Liver (tissue), 9 donors: Measurements from ENCODE around the gene LSM12. TPM values are rescaled to one million over a fixed set of nuclear protein-coding genes. Genes with fewer than 3 reads are reported as not detected.

Source experiments
- DNase-seq: peaks from one replicate; pipeline ENCODE4 v3.0.0-alpha.2; 2017; ENCODE audit warnings: low spot score
- H3K27ac ChIP-seq, 2 donors: one replicate each; pipeline ENCODE4 v1.7.0; 2013; ENCODE audit warnings: inconsistent platforms in 2 of 2, low read length in 2 of 2, control low read depth in 1 of 2, low read depth in 1 of 2, mild to moderate bottlenecking in 1 of 2
- H3K27me3 ChIP-seq, 4 donors: one replicate each; pipeline versions ENCODE4 v1.6.1 to v1.7.0; 2013; ENCODE audit warnings: low read length in 3 of 4, inconsistent platforms in 1 of 4, mild to moderate bottlenecking in 1 of 4, moderate library complexity in 1 of 4; ENCODE audit not compliant: control insufficient read depth in 4 of 4, insufficient read depth in 4 of 4
- H3K36me3 ChIP-seq, 4 donors: one replicate each; pipeline versions ENCODE4 v1.6.1 to v1.7.0; 2013; ENCODE audit warnings: low read length in 3 of 4, mild to moderate bottlenecking in 3 of 4, low read depth in 1 of 4, moderate library complexity in 1 of 4; ENCODE audit not compliant: control insufficient read depth in 4 of 4, insufficient read depth in 3 of 4
- H3K4me1 ChIP-seq, 4 donors: one replicate each; pipeline versions ENCODE4 v1.6.1 to v1.7.0; 2013; ENCODE audit warnings: low read length in 3 of 4, mild to moderate bottlenecking in 3 of 4, moderate library complexity in 1 of 4; ENCODE audit not compliant: control insufficient read depth in 4 of 4, insufficient read depth in 4 of 4
- H3K4me3 ChIP-seq, 3 donors: one replicate each; pipeline versions ENCODE4 v1.6.1 to v1.7.0; 2013; ENCODE audit warnings: low read length in 3 of 3, control low read depth in 1 of 3, low read depth in 1 of 3, mild to moderate bottlenecking in 1 of 3
- H3K9ac ChIP-seq, 2 donors: one replicate each; pipeline ENCODE4 v1.7.0; 2013; ENCODE audit warnings: low read length in 2 of 2, mild to moderate bottlenecking in 2 of 2, moderate library complexity in 2 of 2, control low read depth in 1 of 2, low read depth in 1 of 2
- H3K9me3 ChIP-seq, 4 donors: one replicate each; pipeline versions ENCODE4 v1.6.1 to v1.7.0; 2013; ENCODE audit warnings: low read length in 3 of 4; ENCODE audit not compliant: control insufficient read depth in 4 of 4
- FOXA1 ChIP-seq: IDR thresholded peaks from 2 replicates; pipeline ENCODE4 v1.6.1; 2016; ENCODE audit warnings: antibody characterized with exemption
- FOXA2 ChIP-seq: IDR thresholded peaks from 2 replicates; pipeline ENCODE4 v1.6.1; 2016; ENCODE audit warnings: antibody characterized with exemption
- GABPA ChIP-seq, 2 donors: IDR thresholded peaks in 1 of 2; conservative IDR thresholded peaks in 1 of 2; 2 replicates each; pipeline ENCODE4 v1.6.1; 2016; ENCODE audit warnings: antibody characterized with exemption in 2 of 2, mild to moderate bottlenecking in 1 of 2, moderate library complexity in 1 of 2
- HNF4A ChIP-seq, 2 donors: conservative IDR thresholded peaks; 2 replicates each; pipeline ENCODE4 v1.6.1; 2016; ENCODE audit warnings: antibody characterized with exemption in 2 of 2, mild to moderate bottlenecking in 2 of 2
- JUND ChIP-seq, 2 donors: IDR thresholded peaks; 2 replicates each; pipeline ENCODE4 v1.6.1; 2016; ENCODE audit warnings: antibody characterized with exemption in 2 of 2
- NR2F2 ChIP-seq: IDR thresholded peaks from 2 replicates; pipeline ENCODE4 v1.6.1; 2016; ENCODE audit warnings: antibody characterized with exemption
- RAD21 ChIP-seq, 2 donors: IDR thresholded peaks; 2 replicates each; pipeline ENCODE4 v1.6.1; 2016; ENCODE audit warnings: antibody characterized with exemption in 2 of 2, mild to moderate bottlenecking in 2 of 2
- RXRA ChIP-seq, 2 donors: IDR thresholded peaks; 2 replicates each; pipeline ENCODE4 v1.6.1; 2017 to 2018; ENCODE audit warnings: antibody characterized with exemption in 2 of 2, mild to moderate bottlenecking in 1 of 2
- SP1 ChIP-seq: IDR thresholded peaks from 2 replicates; pipeline ENCODE4 v1.6.1; 2018; ENCODE audit warnings: antibody characterized with exemption, mild to moderate bottlenecking
- TAF1 ChIP-seq: conservative IDR thresholded peaks from 2 replicates; pipeline ENCODE4 v1.6.1; 2016; ENCODE audit warnings: antibody characterized with exemption, mild to moderate bottlenecking
- WGBS: extraction: QIAGEN DNeasy Blood & Tissue Kit; methylation state at CpG from one replicate; pipeline ENCODE4 v1.1.7; 2013; 5-methylcytosine and 5-hydroxymethylcytosine counted together
- polyA plus RNA-seq, 2 donors: library from polyadenylated mRNA; stranded (reverse) in 1 of 2; unstranded in 1 of 2; fragments of 200-250 nt in 1 of 2; fragments of >200 nt in 1 of 2; fragmentation: Nextera tagmentation in 1 of 2; extraction: Ambion mirVana in 1 of 2; gene quantifications; one replicate each; pipeline versions ENCODE4 v1.2.1 to v1.2.3, GENCODE V29; 2013 to 2015
- total RNA-seq, 2 donors: library from RNA; depleted of rRNA; stranded (reverse); fragments of >200 nt; gene quantifications; one replicate each; pipeline ENCODE4 v1.2.3, GENCODE V29; 2014
- TF ChIP-seq, protein P1 (sequence below): fragments of 150-350 bp; IDR thresholded peaks from 2 replicates; pipeline ENCODE4 v1.5.1; 2017; ENCODE audit warnings: improper control_type of control experiment, low read depth, low read length; ENCODE audit not compliant: missing input control
- TF ChIP-seq, protein P2 (sequence below): IDR thresholded peaks from 2 replicates; pipeline ENCODE4 v1.6.1; 2016; ENCODE audit warnings: antibody characterized with exemption
- TF ChIP-seq, protein P3 (sequence below): IDR thresholded peaks from 2 replicates; pipeline ENCODE4 v1.6.1; 2016; ENCODE audit warnings: antibody characterized with exemption
- TF ChIP-seq, protein P4 (sequence below): IDR thresholded peaks from 2 replicates; pipeline ENCODE4 v1.6.1; 2016; ENCODE audit warnings: antibody characterized with exemption, mild to moderate bottlenecking
- TF ChIP-seq, protein P5 (sequence below): IDR thresholded peaks from 2 replicates; pipeline ENCODE4 v1.6.1; 2016; ENCODE audit warnings: antibody characterized with exemption
- donor health status: healthy.
- donor health status: healthy.
- donor health status: healthy.
- donor health status: healthy.
- donor health status: healthy.

LSM12 gene
- total and polyA plus RNA-seq, 4 donors: 12.1 to 31.9 (median 15.1) TPM

DNA sequence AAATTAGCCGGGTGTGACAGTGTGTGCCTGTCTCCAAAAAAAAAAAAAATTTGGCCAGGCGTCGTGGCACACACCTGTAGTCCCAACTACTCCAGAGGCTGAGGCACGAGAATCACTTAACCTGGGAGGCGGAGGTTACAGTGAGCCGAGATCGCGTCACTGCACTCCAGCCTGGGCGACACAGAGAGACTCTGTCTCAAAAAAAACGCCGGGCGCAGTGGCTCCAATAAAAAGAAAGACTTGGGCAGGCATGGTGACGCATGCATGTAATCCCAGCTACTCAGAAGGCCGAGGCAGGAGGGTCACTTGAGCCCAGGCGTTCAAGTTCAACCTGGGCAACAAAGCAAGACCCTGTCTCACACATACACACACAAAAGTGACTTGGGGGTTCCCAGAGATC, 3.6 kb downstream of the LSM12 start:
- Histone ChIP-seq H3K27ac (no peak overlapping the region), H3K4me1 (peaks cover 0 to 25% (median 17%) of the 10 kb centered on the region in 4 donors), H3K36me3 (peaks cover 5 to 18% (median 11%) of the 10 kb centered on the region in 4 donors), H3K4me3 (no peak overlapping the region), H3K9ac (no peak overlapping the region), H3K27me3 (no peaks in the 10 kb centered on the region), H3K9me3 (no peaks in the 10 kb centered on the region)
- WGBS: 96% methylated on average over 15 of the region's 15 CpGs
- no peak for DNase-seq
- TF ChIP-seq, protein P1, sequence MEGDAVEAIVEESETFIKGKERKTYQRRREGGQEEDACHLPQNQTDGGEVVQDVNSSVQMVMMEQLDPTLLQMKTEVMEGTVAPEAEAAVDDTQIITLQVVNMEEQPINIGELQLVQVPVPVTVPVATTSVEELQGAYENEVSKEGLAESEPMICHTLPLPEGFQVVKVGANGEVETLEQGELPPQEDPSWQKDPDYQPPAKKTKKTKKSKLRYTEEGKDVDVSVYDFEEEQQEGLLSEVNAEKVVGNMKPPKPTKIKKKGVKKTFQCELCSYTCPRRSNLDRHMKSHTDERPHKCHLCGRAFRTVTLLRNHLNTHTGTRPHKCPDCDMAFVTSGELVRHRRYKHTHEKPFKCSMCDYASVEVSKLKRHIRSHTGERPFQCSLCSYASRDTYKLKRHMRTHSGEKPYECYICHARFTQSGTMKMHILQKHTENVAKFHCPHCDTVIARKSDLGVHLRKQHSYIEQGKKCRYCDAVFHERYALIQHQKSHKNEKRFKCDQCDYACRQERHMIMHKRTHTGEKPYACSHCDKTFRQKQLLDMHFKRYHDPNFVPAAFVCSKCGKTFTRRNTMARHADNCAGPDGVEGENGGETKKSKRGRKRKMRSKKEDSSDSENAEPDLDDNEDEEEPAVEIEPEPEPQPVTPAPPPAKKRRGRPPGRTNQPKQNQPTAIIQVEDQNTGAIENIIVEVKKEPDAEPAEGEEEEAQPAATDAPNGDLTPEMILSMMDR: no peak
- TF ChIP-seq, protein P2, sequence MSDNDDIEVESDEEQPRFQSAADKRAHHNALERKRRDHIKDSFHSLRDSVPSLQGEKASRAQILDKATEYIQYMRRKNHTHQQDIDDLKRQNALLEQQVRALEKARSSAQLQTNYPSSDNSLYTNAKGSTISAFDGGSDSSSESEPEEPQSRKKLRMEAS: no peak
- TF ChIP-seq FOXA2: no peak
- no peak for TF ChIP-seq JUND (IDR thresholded peaks at IDR 0.05)
- no peak for TF ChIP-seq RXRA (IDR thresholded peaks at IDR 0.05)
- TF ChIP-seq, protein P3, sequence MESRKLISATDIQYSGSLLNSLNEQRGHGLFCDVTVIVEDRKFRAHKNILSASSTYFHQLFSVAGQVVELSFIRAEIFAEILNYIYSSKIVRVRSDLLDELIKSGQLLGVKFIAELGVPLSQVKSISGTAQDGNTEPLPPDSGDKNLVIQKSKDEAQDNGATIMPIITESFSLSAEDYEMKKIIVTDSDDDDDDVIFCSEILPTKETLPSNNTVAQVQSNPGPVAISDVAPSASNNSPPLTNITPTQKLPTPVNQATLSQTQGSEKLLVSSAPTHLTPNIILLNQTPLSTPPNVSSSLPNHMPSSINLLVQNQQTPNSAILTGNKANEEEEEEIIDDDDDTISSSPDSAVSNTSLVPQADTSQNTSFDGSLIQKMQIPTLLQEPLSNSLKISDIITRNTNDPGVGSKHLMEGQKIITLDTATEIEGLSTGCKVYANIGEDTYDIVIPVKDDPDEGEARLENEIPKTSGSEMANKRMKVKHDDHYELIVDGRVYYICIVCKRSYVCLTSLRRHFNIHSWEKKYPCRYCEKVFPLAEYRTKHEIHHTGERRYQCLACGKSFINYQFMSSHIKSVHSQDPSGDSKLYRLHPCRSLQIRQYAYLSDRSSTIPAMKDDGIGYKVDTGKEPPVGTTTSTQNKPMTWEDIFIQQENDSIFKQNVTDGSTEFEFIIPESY: no peak
- no peak for TF ChIP-seq NR2F2
- TF ChIP-seq RAD21 (IDR thresholded peaks at IDR 0.05): no peak
- TF ChIP-seq HNF4A (conservative IDR thresholded peaks at IDR 0.05): no peak
- TF ChIP-seq, protein P4, sequence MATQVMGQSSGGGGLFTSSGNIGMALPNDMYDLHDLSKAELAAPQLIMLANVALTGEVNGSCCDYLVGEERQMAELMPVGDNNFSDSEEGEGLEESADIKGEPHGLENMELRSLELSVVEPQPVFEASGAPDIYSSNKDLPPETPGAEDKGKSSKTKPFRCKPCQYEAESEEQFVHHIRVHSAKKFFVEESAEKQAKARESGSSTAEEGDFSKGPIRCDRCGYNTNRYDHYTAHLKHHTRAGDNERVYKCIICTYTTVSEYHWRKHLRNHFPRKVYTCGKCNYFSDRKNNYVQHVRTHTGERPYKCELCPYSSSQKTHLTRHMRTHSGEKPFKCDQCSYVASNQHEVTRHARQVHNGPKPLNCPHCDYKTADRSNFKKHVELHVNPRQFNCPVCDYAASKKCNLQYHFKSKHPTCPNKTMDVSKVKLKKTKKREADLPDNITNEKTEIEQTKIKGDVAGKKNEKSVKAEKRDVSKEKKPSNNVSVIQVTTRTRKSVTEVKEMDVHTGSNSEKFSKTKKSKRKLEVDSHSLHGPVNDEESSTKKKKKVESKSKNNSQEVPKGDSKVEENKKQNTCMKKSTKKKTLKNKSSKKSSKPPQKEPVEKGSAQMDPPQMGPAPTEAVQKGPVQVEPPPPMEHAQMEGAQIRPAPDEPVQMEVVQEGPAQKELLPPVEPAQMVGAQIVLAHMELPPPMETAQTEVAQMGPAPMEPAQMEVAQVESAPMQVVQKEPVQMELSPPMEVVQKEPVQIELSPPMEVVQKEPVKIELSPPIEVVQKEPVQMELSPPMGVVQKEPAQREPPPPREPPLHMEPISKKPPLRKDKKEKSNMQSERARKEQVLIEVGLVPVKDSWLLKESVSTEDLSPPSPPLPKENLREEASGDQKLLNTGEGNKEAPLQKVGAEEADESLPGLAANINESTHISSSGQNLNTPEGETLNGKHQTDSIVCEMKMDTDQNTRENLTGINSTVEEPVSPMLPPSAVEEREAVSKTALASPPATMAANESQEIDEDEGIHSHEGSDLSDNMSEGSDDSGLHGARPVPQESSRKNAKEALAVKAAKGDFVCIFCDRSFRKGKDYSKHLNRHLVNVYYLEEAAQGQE: no peak
- TF ChIP-seq SP1: no peak
- TF ChIP-seq, protein P5, sequence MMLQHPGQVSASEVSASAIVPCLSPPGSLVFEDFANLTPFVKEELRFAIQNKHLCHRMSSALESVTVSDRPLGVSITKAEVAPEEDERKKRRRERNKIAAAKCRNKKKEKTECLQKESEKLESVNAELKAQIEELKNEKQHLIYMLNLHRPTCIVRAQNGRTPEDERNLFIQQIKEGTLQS: no peak

DNA sequence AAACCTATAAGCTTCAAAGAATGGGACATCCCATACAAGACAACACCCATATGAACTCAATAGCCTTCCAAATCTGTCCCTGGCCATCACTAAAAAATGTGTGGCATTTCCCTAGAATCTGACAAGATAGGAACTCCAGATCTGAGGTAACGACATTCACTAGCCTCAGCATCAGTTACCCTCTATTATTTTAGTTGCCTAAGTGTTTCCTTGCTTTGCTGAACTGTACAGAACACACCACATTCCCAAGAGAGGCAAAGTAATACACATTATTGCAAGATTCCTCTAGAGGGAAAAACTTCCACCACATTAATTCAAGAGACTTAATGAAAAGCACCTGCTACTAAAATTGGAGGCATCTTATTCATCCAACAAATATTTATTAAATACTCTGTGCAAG, 5.0 kb downstream of the LSM12 start:
- no peak overlapping the region for H3K9ac ChIP-seq
- H3K4me1 ChIP-seq: peaks cover 0 to 14% (median 8%) of the 10 kb centered on the region in 4 donors
- H3K36me3 ChIP-seq: peaks cover 5 to 18% (median 12%) of the 10 kb centered on the region in 4 donors
- no peak overlapping the region for H3K4me3 ChIP-seq
- DNase-seq: no peak
- H3K27me3 ChIP-seq: no peaks in the 10 kb centered on the region
- TF ChIP-seq JUND (IDR thresholded peaks at IDR 0.05): no peak
- no peak for TF ChIP-seq RXRA (IDR thresholded peaks at IDR 0.05)
- TF ChIP-seq, protein P4: no peak
- TF ChIP-seq, protein P5: no peak
- TF ChIP-seq, protein P3: no peak
- no peak for TF ChIP-seq GABPA (IDR thresholded peaks at IDR 0.05 in 1 of 2, conservative IDR thresholded peaks at IDR 0.05 in 1 of 2)
- no peak for TF ChIP-seq FOXA1
- no peak for TF ChIP-seq TAF1
- WGBS: 90% methylated on average over 1 of the region's 1 CpG
- H3K27ac ChIP-seq: no peak overlapping the region
- H3K9me3 ChIP-seq: no peaks in the 10 kb centered on the region
